Measurements from ENCODE around the gene ST3GAL4. TPM values are rescaled to one million over a fixed set of nuclear protein-coding genes. Genes with fewer than 3 reads are reported as not detected.
"Not testable (repeated sequence)": the region's sequence is repeated elsewhere in the genome, so short reads cannot be mapped to it uniquely, and the experiment has no call there.

Gene ST3GAL4
- polyA plus RNA-seq, 1 donor (not counting 4 experiments of a cell fraction or from before 2014, with no cell fraction given): 24.6 TPM

DNA sequence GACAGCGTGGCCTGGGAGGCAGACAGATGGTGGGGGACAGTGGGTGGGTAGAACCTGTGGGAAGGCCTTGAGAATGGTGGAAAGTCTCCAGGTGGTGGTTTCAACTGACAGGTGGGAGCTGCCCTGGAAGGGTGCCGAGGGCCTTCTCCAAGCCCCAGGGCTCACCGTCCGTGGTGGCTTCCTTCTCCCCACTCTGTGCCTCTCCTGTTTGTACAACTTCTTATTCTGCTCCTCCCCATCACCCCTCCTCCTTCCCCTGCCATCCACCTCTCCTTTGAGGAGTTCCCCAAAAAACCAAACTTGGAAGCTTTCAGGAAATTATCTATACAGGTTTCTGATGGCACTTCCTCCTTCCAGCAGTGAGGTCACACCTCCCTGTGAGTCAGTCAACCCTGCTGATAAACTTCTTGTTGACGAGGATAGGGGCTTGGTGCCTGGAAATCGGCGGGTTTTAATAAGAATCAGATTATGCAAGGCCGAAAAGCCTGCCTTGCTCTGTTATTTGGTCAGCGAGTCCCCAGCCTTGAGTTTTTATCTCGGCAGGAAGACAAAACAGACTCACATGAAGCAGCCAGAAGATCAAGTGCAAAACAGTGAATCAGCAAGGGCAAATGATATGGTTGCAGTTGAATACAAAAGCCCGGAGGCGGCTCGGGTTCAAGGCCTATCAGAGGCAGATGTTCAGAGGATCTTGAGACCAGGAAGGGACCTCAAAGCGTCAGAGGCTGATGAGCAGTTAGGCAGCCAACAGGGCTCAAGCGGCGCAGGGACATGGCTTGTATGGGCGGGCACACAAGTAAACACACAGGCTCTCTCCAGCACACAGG lies 9.5 kb upstream of the ST3GAL4 start:
- Histone ChIP-seq H3K4me2 (ENCODE audit: control insufficient read depth, extremely low read depth, insufficient read depth, low read depth, low read length) (peak overlapping the region; percentile 8), H3K4me3 (ENCODE audit: control insufficient read depth in 2 of 3, extremely low read depth in 1 of 3, insufficient read depth in 2 of 3, low read depth in 1 of 3, low read length in 3 of 3) (no peak overlapping the region)

DNA sequence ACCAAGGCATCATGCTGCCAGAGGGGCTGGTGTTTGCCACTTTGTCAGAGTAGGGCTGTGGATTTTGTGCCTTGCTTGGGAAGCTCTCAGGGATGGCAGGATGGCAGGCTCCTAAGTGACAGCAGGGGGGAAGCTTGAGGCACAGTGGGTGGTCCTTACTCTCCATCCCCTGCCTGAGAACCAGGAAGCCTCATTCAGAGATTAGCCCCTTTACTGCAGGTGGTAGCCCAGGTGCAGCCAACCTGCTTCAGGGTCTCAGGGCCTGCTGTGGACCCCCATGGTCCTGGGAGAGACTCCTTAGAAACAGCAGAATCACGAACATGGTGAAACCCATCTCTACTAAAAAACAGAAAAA lies 8.9 kb upstream of the ST3GAL4 start:
- Histone ChIP-seq H3K79me2 (ENCODE audit: control insufficient read depth, insufficient read depth, low read length) (peaks cover 35% of the 10 kb centered on the region), H3K27me3 (ENCODE audit: control insufficient read depth, extremely low read depth, insufficient read depth, low read length) (no peaks in the 10 kb centered on the region), H3K4me2 (ENCODE audit: control insufficient read depth, extremely low read depth, insufficient read depth, low read depth, low read length) (no peak overlapping the region), H3K27ac (ENCODE audit: control insufficient read depth, insufficient read depth, low read length) (peak overlapping the region; percentile 28), H3K9me3 (ENCODE audit: control insufficient read depth, low read depth, low read length) (no peaks in the 10 kb centered on the region), H2AFZ (ENCODE audit: control insufficient read depth, low read length) (no peak overlapping the region), H4K20me1 (ENCODE audit: control insufficient read depth, extremely low read depth, insufficient read depth, low read length) (no peaks in the 10 kb centered on the region), H3K36me3 (ENCODE audit: control insufficient read depth in 2 of 2, extremely low read depth in 1 of 2, insufficient read depth in 2 of 2, low read length in 2 of 2) (peaks cover 11 to 17% of the 10 kb centered on the region in 2 experiments), H3K9me1 (ENCODE audit: control insufficient read depth, extremely low read depth, insufficient read depth, low read length) (peaks cover 3% of the 10 kb centered on the region), H3K4me3 (ENCODE audit: control insufficient read depth in 2 of 3, extremely low read depth in 1 of 3, insufficient read depth in 2 of 3, low read depth in 1 of 3, low read length in 3 of 3) (no peak overlapping the region), H3K9ac (ENCODE audit: control insufficient read depth, extremely low read depth, insufficient read depth, low read length) (no peak overlapping the region), H3K4me1 (ENCODE audit: control insufficient read depth, extremely low read depth, insufficient read depth, low read length) (peaks cover 21% of the 10 kb centered on the region)
- no peak for TF ChIP-seq EZH2 (IDR thresholded peaks at IDR 0.05; ENCODE audit: low read length)
- TF ChIP-seq, protein P1, sequence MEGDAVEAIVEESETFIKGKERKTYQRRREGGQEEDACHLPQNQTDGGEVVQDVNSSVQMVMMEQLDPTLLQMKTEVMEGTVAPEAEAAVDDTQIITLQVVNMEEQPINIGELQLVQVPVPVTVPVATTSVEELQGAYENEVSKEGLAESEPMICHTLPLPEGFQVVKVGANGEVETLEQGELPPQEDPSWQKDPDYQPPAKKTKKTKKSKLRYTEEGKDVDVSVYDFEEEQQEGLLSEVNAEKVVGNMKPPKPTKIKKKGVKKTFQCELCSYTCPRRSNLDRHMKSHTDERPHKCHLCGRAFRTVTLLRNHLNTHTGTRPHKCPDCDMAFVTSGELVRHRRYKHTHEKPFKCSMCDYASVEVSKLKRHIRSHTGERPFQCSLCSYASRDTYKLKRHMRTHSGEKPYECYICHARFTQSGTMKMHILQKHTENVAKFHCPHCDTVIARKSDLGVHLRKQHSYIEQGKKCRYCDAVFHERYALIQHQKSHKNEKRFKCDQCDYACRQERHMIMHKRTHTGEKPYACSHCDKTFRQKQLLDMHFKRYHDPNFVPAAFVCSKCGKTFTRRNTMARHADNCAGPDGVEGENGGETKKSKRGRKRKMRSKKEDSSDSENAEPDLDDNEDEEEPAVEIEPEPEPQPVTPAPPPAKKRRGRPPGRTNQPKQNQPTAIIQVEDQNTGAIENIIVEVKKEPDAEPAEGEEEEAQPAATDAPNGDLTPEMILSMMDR (optimal IDR thresholded peaks at IDR 0.05 in 1 of 3, IDR thresholded peaks at IDR 0.05 in 1 of 3, conservative IDR thresholded peaks at IDR 0.05 in 1 of 3; ENCODE audit: extremely low read depth in 1 of 3, insufficient read depth in 2 of 3, low read length in 3 of 3): no peak
- dilution Hi-C loops (cut with MboI; ENCODE audit: extremely low pct_ligation_motif_present, low sequenced_read_pairs): no loop called here
- FAIRE-seq: no peak
- no peak for DNase-seq (ENCODE audit: low read depth, low spot score)

More for the DNA sequence above, 9.5 kb upstream of the ST3GAL4 start:
- Histone ChIP-seq H3K4me1 (ENCODE audit: control insufficient read depth, extremely low read depth, insufficient read depth, low read length) (peaks cover 27% of the 10 kb centered on the region), H3K9me3 (ENCODE audit: control insufficient read depth, low read depth, low read length) (no peaks in the 10 kb centered on the region), H3K27ac (ENCODE audit: control insufficient read depth, insufficient read depth, low read length) (peak overlapping the region; percentile 28), H3K9ac (ENCODE audit: control insufficient read depth, extremely low read depth, insufficient read depth, low read length) (no peak overlapping the region), H4K20me1 (ENCODE audit: control insufficient read depth, extremely low read depth, insufficient read depth, low read length) (no peaks in the 10 kb centered on the region), H2AFZ (ENCODE audit: control insufficient read depth, low read length) (no peak overlapping the region), H3K9me1 (ENCODE audit: control insufficient read depth, extremely low read depth, insufficient read depth, low read length) (peaks cover 3% of the 10 kb centered on the region), H3K79me2 (ENCODE audit: control insufficient read depth, insufficient read depth, low read length) (peaks cover 29% of the 10 kb centered on the region), H3K36me3 (ENCODE audit: control insufficient read depth in 2 of 2, extremely low read depth in 1 of 2, insufficient read depth in 2 of 2, low read length in 2 of 2) (peaks cover 9 to 13% of the 10 kb centered on the region in 2 experiments), H3K27me3 (ENCODE audit: control insufficient read depth, extremely low read depth, insufficient read depth, low read length) (no peaks in the 10 kb centered on the region)
- FAIRE-seq: no peak
- dilution Hi-C loops (cut with MboI; ENCODE audit: extremely low pct_ligation_motif_present, low sequenced_read_pairs): no loop called here
- TF ChIP-seq EZH2 (IDR thresholded peaks at IDR 0.05; ENCODE audit: low read length): no peak
- TF ChIP-seq, protein P1 (optimal IDR thresholded peaks at IDR 0.05 in 1 of 3, IDR thresholded peaks at IDR 0.05 in 1 of 3, conservative IDR thresholded peaks at IDR 0.05 in 1 of 3; ENCODE audit: extremely low read depth in 1 of 3, insufficient read depth in 2 of 3, low read length in 3 of 3): no peak
- DNase-seq (ENCODE audit: low read depth, low spot score): no peak

DNA sequence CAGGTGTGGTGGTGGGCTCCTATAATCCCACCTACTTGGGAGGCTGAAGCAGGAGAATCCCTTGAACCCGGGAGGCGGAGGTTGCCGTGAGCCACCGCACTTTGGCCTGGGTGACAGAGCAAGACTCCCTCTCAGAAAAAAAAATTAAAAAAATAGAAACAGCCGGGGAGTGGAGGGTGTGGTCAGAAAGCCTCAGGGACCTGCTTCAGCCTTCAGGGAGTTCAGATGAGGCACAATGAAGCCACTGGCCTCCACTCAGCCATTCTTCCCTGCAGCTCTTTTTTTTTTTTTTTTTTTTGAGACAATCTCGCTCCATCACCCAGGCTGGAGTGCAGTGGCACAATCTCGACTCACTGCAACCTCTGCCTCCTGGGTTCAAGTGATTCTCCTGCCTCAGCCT lies 8.5 kb upstream of the ST3GAL4 start:
- H4K20me1 ChIP-seq (ENCODE audit: control insufficient read depth, extremely low read depth, insufficient read depth, low read length); H3K27ac ChIP-seq (ENCODE audit: control insufficient read depth, insufficient read depth, low read length); H3K27me3 ChIP-seq (ENCODE audit: control insufficient read depth, extremely low read depth, insufficient read depth, low read length); dilution Hi-C loops (cut with MboI; ENCODE audit: extremely low pct_ligation_motif_present, low sequenced_read_pairs); H3K9me3 ChIP-seq (ENCODE audit: control insufficient read depth, low read depth, low read length); H3K4me3 ChIP-seq (ENCODE audit: control insufficient read depth in 2 of 3, extremely low read depth in 1 of 3, insufficient read depth in 2 of 3, low read depth in 1 of 3, low read length in 3 of 3); H2AFZ ChIP-seq (ENCODE audit: control insufficient read depth, low read length); H3K4me2 ChIP-seq (ENCODE audit: control insufficient read depth, extremely low read depth, insufficient read depth, low read depth, low read length); H3K9ac ChIP-seq (ENCODE audit: control insufficient read depth, extremely low read depth, insufficient read depth, low read length); FAIRE-seq; DNase-seq (ENCODE audit: low read depth, low spot score); H3K9me1 ChIP-seq (ENCODE audit: control insufficient read depth, extremely low read depth, insufficient read depth, low read length): not testable (repeated sequence)
- Histone ChIP-seq H3K36me3 (ENCODE audit: control insufficient read depth in 2 of 2, extremely low read depth in 1 of 2, insufficient read depth in 2 of 2, low read length in 2 of 2) (peaks cover 11 to 19% of the 10 kb centered on the region in 2 experiments), H3K79me2 (ENCODE audit: control insufficient read depth, insufficient read depth, low read length) (peaks cover 39% of the 10 kb centered on the region), H3K4me1 (ENCODE audit: control insufficient read depth, extremely low read depth, insufficient read depth, low read length) (peaks cover 17% of the 10 kb centered on the region)
